HCT116 (cell line): ENCODE results near the gene MED6. TPM values are rescaled to one million over a fixed set of nuclear protein-coding genes. Genes with fewer than 3 reads are reported as not detected.

Source experiments
- ATAC-seq: fragments of 200-7000 bp; cut with Tn5 transposase; 2 replicates; pipeline ENCODE4 v1.9.1; 2020; ENCODE audit warnings: mild to moderate bottlenecking, moderate library complexity
- BruUV-seq: library from RNA; stranded (reverse); fragments of 400-500 nt; replicated peaks from 2 replicates; lab custom pipeline; 2021; lab: Mats Ljungman, UMichigan
- CTCF ChIA-PET: fragments of 300-600 bp; sonication (Branson Sonifier 250); formaldehyde crosslinking; loops from one replicate; lab custom pipeline; 2021; ENCODE audit warnings: antibody characterized with exemption; lab: Charles Lee
- POLR2A ChIA-PET: fragments of 300-600, 350-600 bp; sonication (Branson Sonifier 250); formaldehyde crosslinking; loops from one replicate; lab custom pipeline; 2021; ENCODE audit warnings: antibody characterized with exemption; lab: Charles Lee
- RAD21 ChIA-PET, 2 experiments: fragments of 300-600 bp; sonication (Branson Sonifier 250); formaldehyde crosslinking; loops; one replicate each; lab custom pipeline; 2023; ENCODE audit warnings: low total read pairs in 2 of 2; ENCODE audit not compliant: uncharacterized antibody in 2 of 2, unreplicated experiment in 2 of 2, low non-redundant PET in 1 of 2; lab: Charles Lee
- DNase-seq: peaks from one replicate; pipeline ENCODE4 v3.0.0-alpha.2; 2010; ENCODE audit warnings: low read depth, low spot score
- H2AFZ ChIP-seq: fragments of 200-600 bp; shearing (Covaris generic), sonication (generic); 2 replicates; pipeline ENCODE4 v1.6.1; 2017; ENCODE audit warnings: low read depth, mixed run types, mixed read lengths, antibody characterized with exemption, low read length; ENCODE audit not compliant: poor library complexity, severe bottlenecking
- H3K27ac ChIP-seq: 2 replicates; pipeline ENCODE4 v1.5.1; 2012; ENCODE audit warnings: low read depth, low read length
- H3K27me3 ChIP-seq: fragments of 200-600 bp; sonication (generic); 2 replicates; pipeline ENCODE4 v1.6.1; 2016; ENCODE audit warnings: mixed run types, low read length, mixed read lengths; ENCODE audit not compliant: insufficient read depth
- H3K36me3 ChIP-seq, 2 experiments: fragments of 200-500 bp in 1 of 2; fragments of 200-600 bp in 1 of 2; sonication (Bioruptor generic) in 1 of 2; sonication (generic) in 1 of 2; 2 replicates each; pipeline versions ENCODE4 v1.5.1 to v1.6.1; 2014 to 2016; ENCODE audit warnings: low read length in 2 of 2, inconsistent platforms in 1 of 2, mixed read lengths in 1 of 2, mixed run types in 1 of 2; ENCODE audit not compliant: insufficient read depth in 2 of 2, control insufficient read depth in 1 of 2
- H3K4me1 ChIP-seq, 2 experiments: fragments of 200-600 bp in 1 of 2; sonication (generic) in 1 of 2; 2 replicates each; pipeline versions ENCODE4 v1.5.1 to v1.6.1; 2012 to 2017; ENCODE audit warnings: low read length in 2 of 2, inconsistent platforms in 1 of 2, mild to moderate bottlenecking in 1 of 2, mixed read lengths in 1 of 2, mixed run types in 1 of 2, moderate library complexity in 1 of 2; ENCODE audit not compliant: insufficient read depth in 2 of 2, control insufficient read depth in 1 of 2
- H3K4me2 ChIP-seq: fragments of 200-600 bp; sonication (generic); 2 replicates; pipeline ENCODE4 v1.6.1; 2017; ENCODE audit warnings: mixed run types, low read length, mixed read lengths
- H3K4me3 ChIP-seq, 2 experiments: fragments of 200-600 bp in 1 of 2; sonication (generic) in 1 of 2; replicated peaks in 1 of 2; 2 replicates each; pipeline ENCODE4 v1.5.1; 2011 to 2016; ENCODE audit warnings: low read length in 2 of 2, control low read depth in 1 of 2, low read depth in 1 of 2, mild to moderate bottlenecking in 1 of 2, mixed read lengths in 1 of 2, mixed run types in 1 of 2
- H3K79me2 ChIP-seq: fragments of 200-600 bp; sonication (generic); 2 replicates; pipeline ENCODE4 v1.6.1; 2017; ENCODE audit warnings: mild to moderate bottlenecking, mixed run types, low read length, moderate library complexity, mixed read lengths; ENCODE audit not compliant: insufficient read depth
- H3K9ac ChIP-seq: fragments of 200-600 bp; sonication (generic); 2 replicates; pipeline ENCODE4 v1.6.1; 2016; ENCODE audit warnings: low read length, mixed read lengths
- H3K9me2 ChIP-seq: fragments of 200-600 bp; sonication (generic), shearing (Covaris generic); 2 replicates; pipeline ENCODE4 v1.6.1; 2017; ENCODE audit warnings: mixed run types, mild to moderate bottlenecking, moderate library complexity; ENCODE audit not compliant: insufficient read depth
- H3K9me3 ChIP-seq, 2 experiments: fragments of 200-500 bp in 1 of 2; fragments of 200-600 bp in 1 of 2; sonication (Bioruptor generic) in 1 of 2; sonication (generic) in 1 of 2; 2 replicates each; pipeline ENCODE4 v1.6.1; 2014 to 2017; ENCODE audit warnings: low read length in 2 of 2, mixed read lengths in 2 of 2, inconsistent platforms in 1 of 2, low read depth in 1 of 2, mild to moderate bottlenecking in 1 of 2, mixed run types in 1 of 2, moderate library complexity in 1 of 2; ENCODE audit not compliant: control insufficient read depth in 1 of 2, insufficient read depth in 1 of 2
- H4K20me1 ChIP-seq: fragments of 200-600 bp; sonication (generic), shearing (Covaris generic); 2 replicates; pipeline ENCODE4 v1.6.1; 2017; ENCODE audit warnings: mixed run types, mild to moderate bottlenecking, moderate library complexity; ENCODE audit not compliant: insufficient read depth
- CBX3 ChIP-seq: IDR thresholded peaks from 2 replicates; pipeline ENCODE4 v1.6.1; 2012; ENCODE audit warnings: low read depth
- EGR1 ChIP-seq: IDR thresholded peaks from 2 replicates; pipeline ENCODE4 v1.6.1; 2012; ENCODE audit warnings: low read depth
- ELF1 ChIP-seq: IDR thresholded peaks from 2 replicates; pipeline ENCODE4 v1.6.1; 2012; ENCODE audit warnings: low read depth, borderline replicate concordance
- EZH2 ChIP-seq: fragments of 200-600 bp; sonication (generic); IDR thresholded peaks from 2 replicates; pipeline ENCODE4 v1.6.1; 2017; ENCODE audit warnings: antibody characterized with exemption, mixed run types
- POLR2A ChIP-seq: IDR thresholded peaks from 2 replicates; pipeline ENCODE4 v1.7.0; 2011; ENCODE audit warnings: borderline replicate concordance; ENCODE audit not compliant: insufficient read depth, insufficient read length; ENCODE audit errors: extremely low read depth
- intact Hi-C: fragments of 100-400 bp; cut with micrococcal nuclease; formaldehyde crosslinking; loops from 2 replicates; pipeline ENCODE4 v1.10.0; 2022
- total RNA-seq: library from RNA; stranded (reverse); gene quantifications from one replicate; pipeline ENCODE4 v1.2.1, GENCODE V29; 2021; ENCODE audit not compliant: unreplicated experiment
- TF ChIP-seq, protein P1 (sequence below): IDR thresholded peaks from 2 replicates; pipeline ENCODE4 v1.6.1; 2011; ENCODE audit warnings: mild to moderate bottlenecking, low read length, moderate library complexity; ENCODE audit not compliant: insufficient replicate concordance; ENCODE audit errors: extremely low read depth
- TF ChIP-seq, protein P2 (sequence below), 3 experiments: fragments of 200-600 bp in 1 of 3; sonication (generic) in 1 of 3; IDR thresholded peaks in 2 of 3; conservative IDR thresholded peaks in 1 of 3; 2 replicates each; pipeline ENCODE4 v1.5.1; 2012 to 2017; ENCODE audit warnings: low read depth in 2 of 3, low read length in 2 of 3, antibody characterized with exemption in 1 of 3, borderline replicate concordance in 1 of 3, control low read depth in 1 of 3, mild to moderate bottlenecking in 1 of 3, mixed read lengths in 1 of 3, mixed run types in 1 of 3, moderate library complexity in 1 of 3; ENCODE audit not compliant: insufficient read depth in 1 of 3
- TF ChIP-seq, protein P3 (sequence below): IDR thresholded peaks from 2 replicates; pipeline ENCODE4 v1.6.1; 2012

Gene MED6
- total RNA-seq, 1 experiment from 2014 or later, result 39.6 TPM

DNA sequence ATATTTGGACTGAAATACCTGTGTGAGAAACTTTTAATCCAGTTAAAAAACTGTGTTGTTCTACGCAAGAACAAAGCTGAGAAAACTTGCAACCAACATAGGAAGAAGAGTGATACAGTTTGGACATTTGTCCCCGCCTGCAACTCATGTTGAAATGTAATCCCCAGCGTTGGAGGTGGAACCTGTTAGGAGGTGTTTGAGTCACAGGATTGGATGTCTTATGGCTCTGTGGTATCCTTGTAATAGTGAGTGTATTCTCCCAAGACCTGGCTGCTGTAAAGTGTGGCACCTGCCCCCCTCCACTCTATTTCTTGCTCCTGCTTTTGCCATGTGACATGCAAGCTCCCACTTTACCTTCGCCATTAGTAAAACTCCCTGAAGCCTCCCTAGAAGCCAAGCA lies 37.0 kb downstream of the MED6 start:
- RAD21 ChIA-PET, result no interaction called here

DNA sequence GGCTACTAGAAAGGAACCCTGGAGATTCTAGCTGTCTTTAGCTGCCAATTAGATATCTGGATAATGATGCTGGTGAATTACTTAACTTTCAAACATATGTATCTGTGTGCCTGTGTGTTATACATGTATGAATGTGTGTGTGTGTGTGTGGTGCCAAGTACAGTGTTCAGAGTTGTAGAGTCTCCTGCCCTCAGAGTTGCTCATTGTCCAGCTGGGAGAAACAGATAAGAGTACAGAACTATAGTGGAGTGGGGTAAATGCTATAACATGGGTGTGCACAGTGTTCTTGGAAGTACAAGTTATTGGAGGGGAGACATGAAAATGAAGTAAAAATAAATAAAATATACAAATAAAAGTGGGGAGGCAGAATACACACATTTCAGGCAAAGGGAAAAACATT lies 42.1 kb downstream of the MED6 start:
- Histone ChIP-seq H3K9me2 (no peaks in the 10 kb centered on the region), H3K4me2 (no peak overlapping the region), H3K9me3 (peaks cover 0 to 7% of the 10 kb centered on the region in 2 experiments; a peak in 2 of 4 replicates), H3K4me3 (no peak overlapping the region), H4K20me1 (no peaks in the 10 kb centered on the region), H3K9ac (no peak overlapping the region), H3K27me3 (no peaks in the 10 kb centered on the region), H3K79me2 (no peaks in the 10 kb centered on the region)
- ChIA-PET CTCF (no interaction called here), RAD21 (no interaction called here), POLR2A (no interaction called here)
- DNase-seq (no peak), ATAC-seq (no peak)
- intact Hi-C loops, result no loop called here
- no peak for TF ChIP-seq CBX3
- TF ChIP-seq, protein P1, sequence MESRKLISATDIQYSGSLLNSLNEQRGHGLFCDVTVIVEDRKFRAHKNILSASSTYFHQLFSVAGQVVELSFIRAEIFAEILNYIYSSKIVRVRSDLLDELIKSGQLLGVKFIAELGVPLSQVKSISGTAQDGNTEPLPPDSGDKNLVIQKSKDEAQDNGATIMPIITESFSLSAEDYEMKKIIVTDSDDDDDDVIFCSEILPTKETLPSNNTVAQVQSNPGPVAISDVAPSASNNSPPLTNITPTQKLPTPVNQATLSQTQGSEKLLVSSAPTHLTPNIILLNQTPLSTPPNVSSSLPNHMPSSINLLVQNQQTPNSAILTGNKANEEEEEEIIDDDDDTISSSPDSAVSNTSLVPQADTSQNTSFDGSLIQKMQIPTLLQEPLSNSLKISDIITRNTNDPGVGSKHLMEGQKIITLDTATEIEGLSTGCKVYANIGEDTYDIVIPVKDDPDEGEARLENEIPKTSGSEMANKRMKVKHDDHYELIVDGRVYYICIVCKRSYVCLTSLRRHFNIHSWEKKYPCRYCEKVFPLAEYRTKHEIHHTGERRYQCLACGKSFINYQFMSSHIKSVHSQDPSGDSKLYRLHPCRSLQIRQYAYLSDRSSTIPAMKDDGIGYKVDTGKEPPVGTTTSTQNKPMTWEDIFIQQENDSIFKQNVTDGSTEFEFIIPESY, result no peak
- TF ChIP-seq, all 23 proteins: peak for 0
- BruUV-seq, result no TSS peak
- H2AFZ ChIP-seq, result no peak overlapping the region
- H3K36me3 ChIP-seq, result 0 out of 4 replicates have a peak, but pooled peaks cover 0 to 3% of the 10 kb centered on the region in 2 experiments
- H3K27ac ChIP-seq, result no peak overlapping the region
- no peaks in the 10 kb centered on the region for H3K4me1 ChIP-seq

More for the DNA sequence above, 37.0 kb downstream of the MED6 start:
- Histone ChIP-seq H4K20me1 (peaks cover 4% of the 10 kb centered on the region; the same call in 1 of the 2 replicates), H3K27ac (no peak overlapping the region), H2AFZ (no peak overlapping the region), H3K4me3 (no peak overlapping the region), H3K4me2 (no peak overlapping the region), H3K27me3 (no peaks in the 10 kb centered on the region), H3K9me3 (peaks cover 0 to 7% of the 10 kb centered on the region in 2 experiments; a peak in 2 of 4 replicates), H3K9ac (no peak overlapping the region), H3K79me2 (no peaks in the 10 kb centered on the region), H3K4me1 (no peaks in the 10 kb centered on the region), H3K36me3 (peaks cover 0 to 7% of the 10 kb centered on the region in 2 experiments; a peak in 1 of 4 replicates), H3K9me2 (no peaks in the 10 kb centered on the region)
- POLR2A ChIA-PET, result no interaction called here
- no TSS peak for BruUV-seq
- DNase-seq (no peak), ATAC-seq (no peak)
- intact Hi-C loops, result loop anchor here (10.0 kb wide), 1 partner anchor 749 kb away; no protein-coding TSS in a partner anchor
- CTCF ChIA-PET, result no interaction called here
- TF ChIP-seq, protein P2, sequence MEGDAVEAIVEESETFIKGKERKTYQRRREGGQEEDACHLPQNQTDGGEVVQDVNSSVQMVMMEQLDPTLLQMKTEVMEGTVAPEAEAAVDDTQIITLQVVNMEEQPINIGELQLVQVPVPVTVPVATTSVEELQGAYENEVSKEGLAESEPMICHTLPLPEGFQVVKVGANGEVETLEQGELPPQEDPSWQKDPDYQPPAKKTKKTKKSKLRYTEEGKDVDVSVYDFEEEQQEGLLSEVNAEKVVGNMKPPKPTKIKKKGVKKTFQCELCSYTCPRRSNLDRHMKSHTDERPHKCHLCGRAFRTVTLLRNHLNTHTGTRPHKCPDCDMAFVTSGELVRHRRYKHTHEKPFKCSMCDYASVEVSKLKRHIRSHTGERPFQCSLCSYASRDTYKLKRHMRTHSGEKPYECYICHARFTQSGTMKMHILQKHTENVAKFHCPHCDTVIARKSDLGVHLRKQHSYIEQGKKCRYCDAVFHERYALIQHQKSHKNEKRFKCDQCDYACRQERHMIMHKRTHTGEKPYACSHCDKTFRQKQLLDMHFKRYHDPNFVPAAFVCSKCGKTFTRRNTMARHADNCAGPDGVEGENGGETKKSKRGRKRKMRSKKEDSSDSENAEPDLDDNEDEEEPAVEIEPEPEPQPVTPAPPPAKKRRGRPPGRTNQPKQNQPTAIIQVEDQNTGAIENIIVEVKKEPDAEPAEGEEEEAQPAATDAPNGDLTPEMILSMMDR (IDR thresholded peaks at IDR 0.05 in 2 of 3, conservative IDR thresholded peaks at IDR 0.05 in 1 of 3; ENCODE audit: borderline replicate concordance in 1 of 3, insufficient read depth in 1 of 3, low read depth in 2 of 3, low read length in 2 of 3), result no peak
- TF ChIP-seq EGR1 (no peak), ELF1 (no peak), EZH2 (no peak), POLR2A (no peak), CBX3 (no peak)
- TF ChIP-seq, protein P3, sequence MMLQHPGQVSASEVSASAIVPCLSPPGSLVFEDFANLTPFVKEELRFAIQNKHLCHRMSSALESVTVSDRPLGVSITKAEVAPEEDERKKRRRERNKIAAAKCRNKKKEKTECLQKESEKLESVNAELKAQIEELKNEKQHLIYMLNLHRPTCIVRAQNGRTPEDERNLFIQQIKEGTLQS, result no peak
